Keratinocyte (primary cell): Measurements from ENCODE around the gene CPED1. TPM values are rescaled to one million over a fixed set of nuclear protein-coding genes. Genes with fewer than 3 reads are reported as not detected.

Source experiments
- DNase-seq: peaks from one replicate; pipeline ENCODE4 v3.0.0-alpha.2; 2011; ENCODE audit warnings: low read depth, missing footprints, low spot score
- FAIRE-seq: peaks from 2 replicates; lab custom pipeline; 2011; peaks lifted over from hg19 to GRCh38; lab: Jason Lieb, UNC
- H2AFZ ChIP-seq: 2 replicates; pipeline ENCODE4 v1.6.0; 2012; ENCODE audit warnings: low read length, control low read depth, inconsistent platforms; ENCODE audit not compliant: control insufficient read depth
- H3K27ac ChIP-seq: 2 replicates; pipeline ENCODE4 v1.5.1; 2011; ENCODE audit warnings: low read length; ENCODE audit not compliant: control insufficient read depth, insufficient read depth
- H3K27me3 ChIP-seq: 3 replicates; pipeline ENCODE4 v1.6.0; 2011; ENCODE audit warnings: low read length; ENCODE audit not compliant: control insufficient read depth, insufficient read depth; ENCODE audit errors: extremely low read depth
- H3K36me3 ChIP-seq, 2 experiments: 2 replicates in 1 of 2; 3 replicates in 1 of 2; pipeline ENCODE4 v1.5.1; 2011; ENCODE audit warnings: low read length in 2 of 2, mild to moderate bottlenecking in 1 of 2; ENCODE audit not compliant: control insufficient read depth in 2 of 2, insufficient read depth in 2 of 2; ENCODE audit errors: extremely low read depth in 1 of 2
- H3K4me1 ChIP-seq: 3 replicates; pipeline ENCODE4 v1.5.1; 2011; ENCODE audit warnings: low read length; ENCODE audit not compliant: control insufficient read depth, insufficient read depth; ENCODE audit errors: extremely low read depth
- H3K4me2 ChIP-seq: 3 replicates; pipeline ENCODE4 v1.6.0; 2011; ENCODE audit warnings: low read depth, low read length; ENCODE audit not compliant: control insufficient read depth, insufficient read depth; ENCODE audit errors: extremely low read depth
- H3K4me3 ChIP-seq, 3 experiments: fragments of 200-600 bp in 1 of 3; sonication (generic) in 1 of 3; 2 replicates in 2 of 3; 3 replicates in 1 of 3; pipeline ENCODE4 v1.5.1; 2011 to 2016; ENCODE audit warnings: low read length in 3 of 3, mild to moderate bottlenecking in 3 of 3, control low read depth in 2 of 3, inconsistent platforms in 1 of 3, low read depth in 1 of 3, mixed read lengths in 1 of 3, mixed run types in 1 of 3, moderate library complexity in 1 of 3; ENCODE audit not compliant: control insufficient read depth in 2 of 3, insufficient read depth in 2 of 3; ENCODE audit errors: extremely low read depth in 1 of 3
- H3K79me2 ChIP-seq: 2 replicates; pipeline ENCODE4 v1.6.0; 2012; ENCODE audit warnings: low read length; ENCODE audit not compliant: control insufficient read depth, insufficient read depth
- H3K9ac ChIP-seq: 3 replicates; pipeline ENCODE4 v1.6.0; 2011; ENCODE audit warnings: low read length; ENCODE audit not compliant: control insufficient read depth, insufficient read depth; ENCODE audit errors: extremely low read depth
- H3K9me1 ChIP-seq: 3 replicates; pipeline ENCODE4 v1.6.0; 2011; ENCODE audit warnings: low read length; ENCODE audit not compliant: control insufficient read depth, insufficient read depth; ENCODE audit errors: extremely low read depth
- H3K9me3 ChIP-seq: 2 replicates; pipeline ENCODE4 v1.5.1; 2012; ENCODE audit warnings: low read depth, low read length; ENCODE audit not compliant: control insufficient read depth
- H4K20me1 ChIP-seq: 3 replicates; pipeline ENCODE4 v1.6.0; 2011; ENCODE audit warnings: low read length; ENCODE audit not compliant: control insufficient read depth, insufficient read depth; ENCODE audit errors: extremely low read depth
- EZH2 ChIP-seq: IDR thresholded peaks from one replicate; pipeline ENCODE4 v1.6.1; 2012; ENCODE audit warnings: inconsistent platforms, mild to moderate bottlenecking, low read length, moderate library complexity
- dilution Hi-C: fragments of 300-500 bp; cut with MboI; formaldehyde crosslinking; loops from one replicate; pipeline ENCODE4 v1.7.0; 2020; ENCODE audit warnings: low sequenced_read_pairs; ENCODE audit not compliant: extremely low pct_ligation_motif_present
- polyA plus RNA-seq, 5 experiments: library from polyadenylated mRNA; depleted of rRNA in 3 of 5; stranded (reverse) in 3 of 5; stranded (forward) in 1 of 5; unstranded in 1 of 5; fragments of >200 nt; gene quantifications; 1 replicate in 1 of 5; 2 replicates in 3 of 5; 3 replicates in 1 of 5; pipeline versions ENCODE4 v1.2.1 to v1.2.3, GENCODE V29; 2011 to 2012; ENCODE audit warnings: missing spikeins in 2 of 5, low read depth in 1 of 5, low replicate concordance in 1 of 5
- TF ChIP-seq, protein P1 (sequence below), 3 experiments: IDR thresholded peaks in 1 of 3; conservative IDR thresholded peaks in 1 of 3; optimal IDR thresholded peaks in 1 of 3; 2 replicates in 2 of 3; 3 replicates in 1 of 3; pipeline versions ENCODE3 to v1.5.1; 2011; ENCODE audit warnings: low read length in 3 of 3, mild to moderate bottlenecking in 3 of 3, moderate library complexity in 2 of 3, control low read depth in 1 of 3, inconsistent platforms in 1 of 3; ENCODE audit not compliant: insufficient read depth in 2 of 3; ENCODE audit errors: extremely low read depth in 1 of 3

CPED1 gene
- polyA plus RNA-seq, 1 donor (not counting 4 experiments of a cell fraction or from before 2014, with no cell fraction given) = 0.62 TPM

DNA sequence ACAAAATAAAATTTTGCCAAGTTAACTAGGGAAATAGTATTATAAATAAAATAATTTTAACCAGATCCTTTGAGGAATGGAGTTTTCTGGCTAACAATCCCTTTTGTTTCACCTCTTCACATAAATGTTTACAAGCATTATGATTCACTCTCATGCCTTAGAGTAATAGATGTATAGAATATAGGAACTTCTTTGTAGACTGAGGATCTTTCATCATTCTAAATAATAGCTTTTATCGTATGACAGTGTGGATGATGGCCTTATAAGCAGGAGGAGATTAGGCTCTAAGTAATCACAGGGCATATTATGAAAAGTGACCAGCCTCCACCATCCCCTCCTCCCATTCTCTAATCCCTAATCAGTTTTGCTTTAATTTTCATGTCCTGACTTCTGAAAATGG, 24.4 kb upstream of the CPED1 start:
- H3K27ac ChIP-seq = no peak overlapping the region
- no peaks in the 10 kb centered on the region for H3K79me2 ChIP-seq
- no peaks in the 10 kb centered on the region for H3K4me1 ChIP-seq
- TF ChIP-seq, protein P1, sequence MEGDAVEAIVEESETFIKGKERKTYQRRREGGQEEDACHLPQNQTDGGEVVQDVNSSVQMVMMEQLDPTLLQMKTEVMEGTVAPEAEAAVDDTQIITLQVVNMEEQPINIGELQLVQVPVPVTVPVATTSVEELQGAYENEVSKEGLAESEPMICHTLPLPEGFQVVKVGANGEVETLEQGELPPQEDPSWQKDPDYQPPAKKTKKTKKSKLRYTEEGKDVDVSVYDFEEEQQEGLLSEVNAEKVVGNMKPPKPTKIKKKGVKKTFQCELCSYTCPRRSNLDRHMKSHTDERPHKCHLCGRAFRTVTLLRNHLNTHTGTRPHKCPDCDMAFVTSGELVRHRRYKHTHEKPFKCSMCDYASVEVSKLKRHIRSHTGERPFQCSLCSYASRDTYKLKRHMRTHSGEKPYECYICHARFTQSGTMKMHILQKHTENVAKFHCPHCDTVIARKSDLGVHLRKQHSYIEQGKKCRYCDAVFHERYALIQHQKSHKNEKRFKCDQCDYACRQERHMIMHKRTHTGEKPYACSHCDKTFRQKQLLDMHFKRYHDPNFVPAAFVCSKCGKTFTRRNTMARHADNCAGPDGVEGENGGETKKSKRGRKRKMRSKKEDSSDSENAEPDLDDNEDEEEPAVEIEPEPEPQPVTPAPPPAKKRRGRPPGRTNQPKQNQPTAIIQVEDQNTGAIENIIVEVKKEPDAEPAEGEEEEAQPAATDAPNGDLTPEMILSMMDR (optimal IDR thresholded peaks at IDR 0.05 in 1 of 3, IDR thresholded peaks at IDR 0.05 in 1 of 3, conservative IDR thresholded peaks at IDR 0.05 in 1 of 3; ENCODE audit: extremely low read depth in 1 of 3, insufficient read depth in 2 of 3, low read length in 3 of 3) = no peak
- no peak for TF ChIP-seq EZH2
- no peaks in the 10 kb centered on the region for H4K20me1 ChIP-seq
- H3K4me3 ChIP-seq = no peak overlapping the region
- H3K4me2 ChIP-seq = no peak overlapping the region
- FAIRE-seq (no peak), DNase-seq (no peak)
- dilution Hi-C loops = no loop called here
- no peaks in the 10 kb centered on the region for H3K9me3 ChIP-seq
- H2AFZ ChIP-seq = no peak overlapping the region
- H3K9ac ChIP-seq = no peak overlapping the region
- no peaks in the 10 kb centered on the region for H3K27me3 ChIP-seq
- H3K36me3 ChIP-seq = peaks cover 0 to 8% of the 10 kb centered on the region in 2 experiments
- H3K9me1 ChIP-seq = no peaks in the 10 kb centered on the region

DNA sequence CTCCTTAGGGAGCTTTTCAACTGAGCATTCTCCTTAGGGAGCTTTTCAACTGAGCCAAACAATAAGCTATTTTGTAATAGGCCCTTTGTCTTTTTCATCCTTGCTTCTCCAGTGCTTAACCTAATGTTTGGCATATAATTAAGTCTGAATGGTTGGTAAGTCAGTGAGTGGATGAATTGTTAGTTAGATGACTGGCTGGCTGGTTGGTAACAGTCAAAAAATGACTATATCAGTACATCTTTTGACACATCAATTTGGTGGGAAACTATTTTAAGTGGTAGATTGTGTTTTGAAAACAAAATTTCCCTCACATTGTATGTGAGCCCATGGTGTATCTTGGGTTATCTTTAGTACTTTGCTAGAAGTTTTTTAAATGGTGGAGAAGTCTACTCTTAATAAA, 21.6 kb upstream of the CPED1 start:
- DNase-seq = no peak

More for the DNA sequence above, 21.6 kb upstream of the CPED1 start:
- dilution Hi-C loops = no loop called here
- H3K9ac ChIP-seq = no peak overlapping the region
- no peaks in the 10 kb centered on the region for H3K27me3 ChIP-seq
- no peak overlapping the region for H3K4me2 ChIP-seq
- H3K4me3 ChIP-seq = no peak overlapping the region
- no peaks in the 10 kb centered on the region for H3K79me2 ChIP-seq
- peaks cover 0 to 14% of the 10 kb centered on the region in 2 experiments for H3K36me3 ChIP-seq
- no peak for FAIRE-seq
- no peaks in the 10 kb centered on the region for H3K9me1 ChIP-seq
- H4K20me1 ChIP-seq = no peaks in the 10 kb centered on the region
- TF ChIP-seq EZH2 = no peak
- TF ChIP-seq, protein P1 (optimal IDR thresholded peaks at IDR 0.05 in 1 of 3, IDR thresholded peaks at IDR 0.05 in 1 of 3, conservative IDR thresholded peaks at IDR 0.05 in 1 of 3; ENCODE audit: extremely low read depth in 1 of 3, insufficient read depth in 2 of 3, low read length in 3 of 3) = no peak
- no peaks in the 10 kb centered on the region for H3K4me1 ChIP-seq
- no peaks in the 10 kb centered on the region for H3K9me3 ChIP-seq
- H2AFZ ChIP-seq = no peak overlapping the region
- no peak overlapping the region for H3K27ac ChIP-seq
